Measurements from ENCODE around the gene VPS26A.
A peak's percentile ranks its signal among the peaks of the same experiment; 100 is the strongest.

The VPS26A gene

DNA sequence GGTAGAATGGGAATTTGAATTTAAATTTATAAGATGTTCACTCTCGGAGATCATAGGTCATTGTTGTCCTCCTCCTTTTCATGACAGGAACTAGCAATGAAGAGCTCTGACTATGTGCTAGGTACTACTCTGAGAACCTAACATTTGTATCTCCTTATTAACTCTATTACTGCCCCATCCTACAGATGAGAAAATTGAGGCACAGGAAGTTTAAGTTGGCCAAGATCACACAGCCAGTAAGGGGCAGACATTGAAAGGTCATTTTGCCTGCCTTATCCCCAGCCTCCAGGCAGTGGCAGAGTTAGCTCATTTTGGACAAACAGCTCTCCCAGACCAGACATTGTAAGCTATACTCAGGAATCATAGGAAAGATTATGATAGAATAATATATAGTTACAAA is 30.0 kb upstream of the VPS26A start:
- TF ChIP-seq, protein P1, sequence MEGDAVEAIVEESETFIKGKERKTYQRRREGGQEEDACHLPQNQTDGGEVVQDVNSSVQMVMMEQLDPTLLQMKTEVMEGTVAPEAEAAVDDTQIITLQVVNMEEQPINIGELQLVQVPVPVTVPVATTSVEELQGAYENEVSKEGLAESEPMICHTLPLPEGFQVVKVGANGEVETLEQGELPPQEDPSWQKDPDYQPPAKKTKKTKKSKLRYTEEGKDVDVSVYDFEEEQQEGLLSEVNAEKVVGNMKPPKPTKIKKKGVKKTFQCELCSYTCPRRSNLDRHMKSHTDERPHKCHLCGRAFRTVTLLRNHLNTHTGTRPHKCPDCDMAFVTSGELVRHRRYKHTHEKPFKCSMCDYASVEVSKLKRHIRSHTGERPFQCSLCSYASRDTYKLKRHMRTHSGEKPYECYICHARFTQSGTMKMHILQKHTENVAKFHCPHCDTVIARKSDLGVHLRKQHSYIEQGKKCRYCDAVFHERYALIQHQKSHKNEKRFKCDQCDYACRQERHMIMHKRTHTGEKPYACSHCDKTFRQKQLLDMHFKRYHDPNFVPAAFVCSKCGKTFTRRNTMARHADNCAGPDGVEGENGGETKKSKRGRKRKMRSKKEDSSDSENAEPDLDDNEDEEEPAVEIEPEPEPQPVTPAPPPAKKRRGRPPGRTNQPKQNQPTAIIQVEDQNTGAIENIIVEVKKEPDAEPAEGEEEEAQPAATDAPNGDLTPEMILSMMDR (IDR thresholded peaks at IDR 0.05; ENCODE audit: poor library complexity, severe bottlenecking), result no peak
- Histone ChIP-seq H3K4me3 (ENCODE audit: severe bottlenecking) (no peak overlapping the region), H3K4me1 (ENCODE audit: insufficient read depth, poor library complexity, severe bottlenecking) (peaks cover 3% of the 10 kb centered on the region), H3K27me3 (ENCODE audit: insufficient read depth, poor library complexity, severe bottlenecking) (no peaks in the 10 kb centered on the region), H3K9me3 (ENCODE audit: severe bottlenecking) (no peaks in the 10 kb centered on the region), H3K27ac (ENCODE audit: poor library complexity, severe bottlenecking) (no peak overlapping the region), H3K36me3 (ENCODE audit: low read depth) (no peaks in the 10 kb centered on the region)
- no peak for DNase-seq (ENCODE audit: low spot score)
- 0 out of 3 replicates have a peak, but pooled peaks have one; percentile 29 for ATAC-seq (ENCODE audit: low read depth)

DNA sequence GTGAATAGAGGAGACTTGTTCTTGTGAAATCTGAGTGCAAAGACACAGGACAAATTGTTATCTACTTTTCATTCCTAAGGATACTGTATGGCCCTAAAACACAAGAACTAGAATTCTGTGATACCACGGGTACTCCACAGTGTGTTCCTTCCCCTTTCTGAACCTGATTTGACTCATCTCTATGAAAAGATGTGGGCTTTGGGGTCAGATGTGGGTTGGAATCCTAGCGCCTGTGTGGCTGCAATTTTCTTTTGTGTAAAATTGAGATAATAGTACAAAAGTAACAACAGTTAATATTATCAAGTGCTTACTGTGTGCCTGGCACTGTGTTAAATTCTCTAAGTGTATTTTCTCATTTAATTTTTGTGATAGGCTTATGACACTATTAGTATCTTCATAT is 27.9 kb upstream of the VPS26A start:
- Histone ChIP-seq H3K36me3 (ENCODE audit: low read depth) (no peaks in the 10 kb centered on the region), H3K27me3 (ENCODE audit: insufficient read depth, poor library complexity, severe bottlenecking) (no peaks in the 10 kb centered on the region), H3K9me3 (ENCODE audit: severe bottlenecking) (no peaks in the 10 kb centered on the region), H3K27ac (ENCODE audit: poor library complexity, severe bottlenecking) (no peak overlapping the region), H3K4me1 (ENCODE audit: insufficient read depth, poor library complexity, severe bottlenecking) (peaks cover 3% of the 10 kb centered on the region), H3K4me3 (ENCODE audit: severe bottlenecking) (no peak overlapping the region)
- TF ChIP-seq, protein P1 (IDR thresholded peaks at IDR 0.05; ENCODE audit: poor library complexity, severe bottlenecking), result no peak
- DNase-seq (ENCODE audit: low spot score) (no peak), ATAC-seq (ENCODE audit: low read depth) (no peak)

DNA sequence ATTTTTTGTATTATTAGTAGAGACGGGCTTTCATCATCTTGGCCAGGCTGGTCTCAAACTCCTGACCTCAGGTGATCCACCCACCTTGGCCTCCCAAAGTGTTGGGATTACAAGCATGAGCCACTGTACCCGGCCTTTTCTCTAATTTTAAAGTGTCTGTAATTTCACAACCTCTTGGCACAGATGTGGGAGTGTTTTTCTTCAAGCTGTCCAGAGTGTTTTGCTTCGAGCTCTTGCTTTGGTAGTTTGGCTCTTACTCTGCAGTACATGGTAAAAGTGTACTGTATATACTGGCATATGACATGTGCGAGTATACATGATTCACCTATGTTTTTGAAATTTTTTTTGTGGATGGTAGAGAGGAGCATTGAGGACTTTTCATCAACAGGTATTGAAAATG is 26.2 kb upstream of the VPS26A start:
- TF ChIP-seq, protein P1 (IDR thresholded peaks at IDR 0.05; ENCODE audit: poor library complexity, severe bottlenecking), result no peak
- Histone ChIP-seq H3K4me3 (ENCODE audit: severe bottlenecking) (no peak overlapping the region), H3K27me3 (ENCODE audit: insufficient read depth, poor library complexity, severe bottlenecking) (no peaks in the 10 kb centered on the region), H3K9me3 (ENCODE audit: severe bottlenecking) (no peaks in the 10 kb centered on the region), H3K36me3 (ENCODE audit: low read depth) (no peaks in the 10 kb centered on the region), H3K4me1 (ENCODE audit: insufficient read depth, poor library complexity, severe bottlenecking) (no peaks in the 10 kb centered on the region), H3K27ac (ENCODE audit: poor library complexity, severe bottlenecking) (no peak overlapping the region)
- DNase-seq (ENCODE audit: low spot score) (no peak), ATAC-seq (ENCODE audit: low read depth) (no peak)

DNA sequence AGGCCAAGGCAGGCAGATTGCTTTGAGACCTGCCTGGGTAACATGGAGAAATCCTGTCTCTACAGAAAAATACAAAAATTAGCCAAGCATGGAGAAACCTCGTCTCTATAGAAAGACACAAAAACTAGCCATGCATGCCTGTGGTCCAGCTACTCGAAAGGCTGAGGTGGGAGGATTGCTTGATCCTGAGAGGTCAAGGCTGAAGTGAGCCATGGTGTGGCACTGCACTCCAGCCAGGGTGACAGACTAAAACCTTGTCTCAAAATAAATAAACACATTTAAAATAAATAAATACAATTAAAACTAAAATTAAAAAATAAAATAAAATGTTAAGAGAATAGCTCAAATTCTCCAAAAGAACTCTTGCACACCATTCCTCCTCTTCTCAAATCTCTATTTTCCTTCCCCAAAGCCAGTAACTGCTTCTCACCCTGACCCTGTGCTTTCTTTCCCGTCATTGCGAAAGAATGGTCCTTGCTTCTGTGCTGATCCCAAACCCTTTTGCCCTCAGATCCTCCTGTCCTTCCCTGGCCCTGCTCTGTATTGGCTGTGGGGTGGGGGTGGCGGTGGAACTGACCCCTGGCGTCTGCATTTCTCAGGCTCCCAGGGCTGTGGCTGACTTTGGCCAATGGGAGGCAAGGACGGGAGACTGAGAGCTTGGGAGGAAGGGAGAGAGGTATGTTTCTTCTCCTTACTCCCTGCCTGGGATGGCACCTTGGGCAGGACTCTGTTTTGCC is 23.7 kb upstream of the VPS26A start:
- no peak overlapping the region for H3K4me3 ChIP-seq (ENCODE audit: severe bottlenecking)
- no peaks in the 10 kb centered on the region for H3K27me3 ChIP-seq (ENCODE audit: insufficient read depth, poor library complexity, severe bottlenecking)
- no peaks in the 10 kb centered on the region for H3K4me1 ChIP-seq (ENCODE audit: insufficient read depth, poor library complexity, severe bottlenecking)
- DNase-seq (ENCODE audit: low spot score) (no peak), ATAC-seq (ENCODE audit: low read depth) (no peak)
- no peaks in the 10 kb centered on the region for H3K9me3 ChIP-seq (ENCODE audit: severe bottlenecking)
- no peak overlapping the region for H3K27ac ChIP-seq (ENCODE audit: poor library complexity, severe bottlenecking)
- H3K36me3 ChIP-seq (ENCODE audit: low read depth), result no peaks in the 10 kb centered on the region
- TF ChIP-seq, protein P1 (IDR thresholded peaks at IDR 0.05; ENCODE audit: poor library complexity, severe bottlenecking), result no peak

DNA sequence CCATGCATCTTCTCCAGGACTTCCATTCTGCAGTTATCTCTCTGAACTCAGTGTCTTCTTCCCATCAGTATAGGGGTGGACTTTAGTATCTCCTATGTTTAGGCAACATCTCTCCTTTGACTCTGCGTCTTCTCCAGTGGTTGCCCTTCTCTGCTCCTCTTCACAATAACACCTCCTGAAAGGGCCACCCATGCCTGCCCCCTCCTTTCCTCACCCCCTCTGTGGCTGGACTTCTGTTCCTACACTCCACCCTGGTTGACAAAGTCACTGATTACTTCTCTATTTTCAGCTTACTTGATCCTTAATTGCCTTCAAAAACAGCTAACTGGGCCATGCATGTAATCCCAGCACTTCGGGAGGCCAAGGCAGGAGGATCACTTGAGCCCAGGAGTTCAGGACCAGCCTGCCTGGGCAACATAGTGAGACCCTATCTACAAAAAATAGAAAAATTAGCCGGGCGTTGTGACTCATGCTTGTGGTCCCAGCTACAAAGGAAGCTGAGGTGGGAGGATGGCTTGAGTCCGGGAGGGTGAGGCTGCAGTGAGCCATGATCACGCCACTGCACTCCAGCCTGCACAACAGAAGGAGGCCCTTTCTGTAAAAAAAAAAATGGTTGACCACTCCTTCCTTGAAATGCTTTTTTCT is 22.4 kb upstream of the VPS26A start:
- Histone ChIP-seq H3K36me3 (ENCODE audit: low read depth) (no peaks in the 10 kb centered on the region), H3K4me3 (ENCODE audit: severe bottlenecking) (no peak overlapping the region), H3K9me3 (ENCODE audit: severe bottlenecking) (no peaks in the 10 kb centered on the region), H3K4me1 (ENCODE audit: insufficient read depth, poor library complexity, severe bottlenecking) (no peaks in the 10 kb centered on the region), H3K27me3 (ENCODE audit: insufficient read depth, poor library complexity, severe bottlenecking) (no peaks in the 10 kb centered on the region), H3K27ac (ENCODE audit: poor library complexity, severe bottlenecking) (no peak overlapping the region)
- DNase-seq (ENCODE audit: low spot score) (no peak), ATAC-seq (ENCODE audit: low read depth) (no peak)
- TF ChIP-seq, protein P1 (IDR thresholded peaks at IDR 0.05; ENCODE audit: poor library complexity, severe bottlenecking), result no peak
